DMS 273 (cell line): ENCODE measurements around the gene TRIM17.
"Not testable (repeated sequence)": the region's sequence is repeated elsewhere in the genome, so short reads cannot be mapped to it uniquely, and the experiment has no call there.

ENCODE experiments used
- DNase-seq: peaks from one replicate; lab custom pipeline; 2025; ENCODE audit not compliant: unreplicated experiment; lab: John Stamatoyannopoulos, UW

The TRIM17 gene

DNA sequence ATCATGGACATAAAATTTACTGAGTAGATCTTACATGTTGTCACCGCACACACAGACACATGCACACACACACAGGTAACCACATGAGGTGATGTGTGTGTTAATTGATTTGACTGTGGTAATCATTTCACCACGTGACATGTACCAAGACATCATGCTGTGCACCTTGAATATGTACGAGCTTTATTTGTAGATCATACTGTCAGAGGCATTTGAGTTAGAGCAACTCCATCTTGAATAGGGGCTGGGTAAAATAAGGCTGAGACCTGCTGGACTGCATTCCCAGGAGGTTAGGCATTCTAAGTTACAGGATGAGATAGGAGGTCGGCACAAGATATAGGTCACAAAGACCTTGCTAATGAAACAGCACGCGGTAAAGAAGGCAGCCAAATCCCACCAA lies 31.7 kb upstream of the TRIM17 start:
- DNase-seq: no peak

DNA sequence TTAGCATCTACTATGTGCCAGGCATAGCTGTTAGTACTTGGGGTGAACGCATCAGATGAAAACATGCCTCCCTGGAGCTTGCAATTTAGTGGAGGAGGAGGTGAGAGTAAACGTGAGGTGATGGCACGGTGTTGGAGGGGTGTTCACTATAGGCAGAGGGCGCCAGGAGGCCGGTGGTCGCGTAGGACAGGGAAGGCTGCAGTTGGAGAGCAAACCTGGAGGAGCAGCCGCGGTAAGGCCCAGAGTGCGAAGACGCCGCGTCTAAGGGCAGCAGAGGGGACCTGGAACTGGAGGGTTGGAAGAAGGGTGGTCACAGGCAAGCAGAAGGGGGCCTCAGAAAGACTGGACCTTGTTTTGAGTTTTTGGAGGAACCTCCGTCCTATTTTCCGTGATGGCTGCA lies 30.2 kb upstream of the TRIM17 start:
- no peak for DNase-seq

DNA sequence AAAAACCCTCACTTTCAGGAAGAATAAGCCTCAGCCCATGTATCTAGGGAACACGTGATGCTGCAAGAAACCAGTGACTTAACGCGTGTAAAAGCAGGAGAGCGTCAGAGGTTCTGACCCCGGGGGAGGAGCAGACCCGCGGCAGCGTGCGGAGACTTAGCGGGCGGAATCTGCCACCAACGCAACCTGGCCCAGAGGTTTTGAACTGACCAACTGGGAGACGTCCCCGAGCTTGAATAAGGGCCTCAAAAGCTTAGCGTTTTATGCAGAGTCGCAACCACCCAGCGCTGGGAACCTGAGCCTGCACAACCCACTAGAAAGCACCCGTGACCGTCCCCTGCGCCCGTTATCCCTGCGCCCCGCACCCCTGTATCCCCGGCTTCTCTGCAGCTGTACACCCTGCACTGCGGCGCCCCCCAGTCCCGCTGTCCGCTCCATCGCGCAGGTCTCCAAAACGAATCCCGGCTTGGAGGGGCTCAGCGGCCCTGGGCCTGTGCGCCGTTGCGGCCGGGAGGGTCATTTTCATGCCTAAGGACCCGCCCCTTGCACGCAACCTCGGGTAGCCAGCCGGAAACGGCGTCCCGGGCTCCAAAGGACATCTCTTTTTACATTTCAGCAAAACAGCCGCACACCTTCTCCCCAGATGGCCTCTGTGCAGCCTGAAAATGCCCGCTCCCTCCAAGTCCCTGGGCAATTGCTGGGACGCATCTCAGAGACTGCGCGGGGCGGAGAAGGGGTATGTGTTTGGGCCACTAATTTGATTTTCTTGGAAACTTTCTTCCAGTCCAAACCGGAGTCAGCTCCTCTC lies 29.4 kb upstream of the TRIM17 start:
- DNase-seq: peak; percentile 52

DNA sequence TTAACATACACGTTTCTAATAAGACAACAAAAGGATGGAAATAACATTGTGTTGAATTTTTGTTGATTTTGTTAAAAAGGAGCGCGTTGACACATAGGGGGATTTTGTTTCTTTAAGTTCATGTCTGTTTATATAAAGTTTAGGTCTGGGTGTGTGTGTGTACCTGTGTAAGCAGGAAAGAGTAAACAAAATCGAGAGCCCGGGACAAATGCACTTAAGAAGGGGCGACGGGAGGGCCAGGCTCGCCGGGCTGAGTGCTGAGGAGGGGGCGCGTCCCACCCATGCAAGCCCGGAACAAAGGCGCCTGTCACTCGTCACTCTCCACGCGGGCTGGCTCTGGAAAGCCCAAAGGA lies 28.8 kb upstream of the TRIM17 start:
- DNase-seq: no peak

DNA sequence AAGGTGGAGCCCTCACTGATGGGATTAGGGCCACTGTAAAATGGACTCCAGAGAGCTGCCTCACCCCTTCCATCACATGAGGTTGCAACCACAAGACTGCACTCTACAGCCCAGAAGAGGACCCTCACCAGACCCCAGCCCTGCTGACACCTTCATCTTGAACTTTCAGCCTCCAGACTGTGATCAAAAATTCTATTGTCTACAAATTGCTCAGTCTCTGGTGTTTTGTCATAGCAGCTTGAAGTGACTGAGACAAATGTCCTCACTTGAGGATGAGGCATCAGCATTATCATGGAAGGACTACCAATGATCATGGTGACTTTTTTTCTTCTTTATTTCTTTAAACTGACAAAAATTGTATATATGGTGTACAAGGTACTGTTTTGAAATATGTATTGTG lies 26.7 kb upstream of the TRIM17 start:
- DNase-seq: no peak

DNA sequence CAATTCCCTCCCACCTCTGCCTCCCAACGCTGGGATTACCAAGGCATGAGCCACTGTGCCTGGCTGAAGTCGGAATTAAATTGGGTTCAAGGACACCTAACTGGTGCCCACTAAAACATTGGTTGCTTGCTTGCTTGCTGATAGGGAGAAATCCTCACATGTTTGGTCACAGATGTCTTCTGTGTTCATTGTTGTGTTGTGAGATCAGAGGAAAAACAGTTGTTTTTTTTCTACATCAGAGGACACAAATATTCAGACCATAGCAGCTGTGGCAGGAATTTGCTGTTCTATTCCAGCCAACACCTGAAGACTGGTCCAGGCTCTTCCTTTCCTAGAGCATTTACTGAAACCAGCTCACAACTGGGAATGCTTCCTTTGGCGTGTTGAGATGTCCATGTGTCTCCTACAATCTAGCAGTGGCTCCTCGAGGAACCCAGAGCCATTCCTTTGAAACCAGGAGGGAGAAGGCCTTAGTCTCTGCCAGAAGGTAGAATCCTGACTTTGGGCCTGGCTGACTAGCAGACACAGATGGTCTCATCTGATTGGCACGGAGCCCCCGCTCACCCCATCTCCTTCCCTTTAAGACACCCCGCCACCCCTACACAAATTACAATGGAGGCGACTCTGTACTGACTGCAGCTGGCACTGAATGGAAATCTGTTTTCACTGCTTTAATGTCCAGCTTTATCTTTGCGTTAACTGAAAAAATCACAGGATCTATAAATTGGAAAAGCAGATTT lies 24.3 kb upstream of the TRIM17 start:
- DNase-seq: no peak

DNA sequence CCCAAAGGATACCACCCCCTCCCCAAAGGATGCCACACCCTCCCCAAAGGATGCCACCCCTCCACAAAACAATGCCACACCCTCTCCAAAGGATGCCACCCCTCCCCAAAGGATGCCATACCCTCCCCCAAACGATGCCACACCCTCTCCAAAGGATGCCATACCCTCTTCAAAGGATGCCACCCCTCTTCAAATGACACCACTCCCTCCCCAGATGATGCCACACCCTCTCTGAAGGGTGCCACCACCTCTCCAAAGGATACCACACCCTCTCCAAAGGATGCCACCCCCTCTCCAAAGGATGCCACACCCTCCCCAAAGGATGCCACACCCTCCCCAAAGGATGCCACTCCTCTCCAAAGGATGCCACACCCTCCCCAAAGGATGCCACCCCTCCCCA lies 21.6 kb upstream of the TRIM17 start:
- no peak for DNase-seq

DNA sequence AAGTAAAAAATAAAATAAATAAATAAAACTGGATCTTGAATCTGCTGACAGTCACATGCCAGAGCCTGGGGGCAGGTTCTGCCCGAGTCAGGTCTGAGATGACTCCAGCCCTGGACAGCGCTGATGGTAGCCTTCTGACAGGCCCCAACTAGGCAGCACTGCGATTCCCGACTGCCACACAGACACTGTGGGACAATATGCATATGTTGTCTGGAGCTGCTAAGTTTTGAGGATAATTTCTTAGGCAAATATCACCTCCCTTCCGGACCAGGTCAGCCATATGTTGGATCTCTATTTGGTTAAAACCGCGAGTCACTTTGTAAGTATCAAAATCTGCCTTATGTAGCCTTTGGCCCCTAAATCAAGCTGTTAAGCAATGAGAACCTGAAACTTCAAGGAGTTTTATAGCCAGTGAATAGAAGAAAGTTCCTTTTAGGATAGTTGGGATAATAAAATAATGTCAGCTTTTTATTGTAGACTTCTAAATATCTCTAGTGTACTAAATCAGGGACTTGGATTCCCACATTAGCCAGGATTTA lies 20.8 kb upstream of the TRIM17 start:
- no peak for DNase-seq

DNA sequence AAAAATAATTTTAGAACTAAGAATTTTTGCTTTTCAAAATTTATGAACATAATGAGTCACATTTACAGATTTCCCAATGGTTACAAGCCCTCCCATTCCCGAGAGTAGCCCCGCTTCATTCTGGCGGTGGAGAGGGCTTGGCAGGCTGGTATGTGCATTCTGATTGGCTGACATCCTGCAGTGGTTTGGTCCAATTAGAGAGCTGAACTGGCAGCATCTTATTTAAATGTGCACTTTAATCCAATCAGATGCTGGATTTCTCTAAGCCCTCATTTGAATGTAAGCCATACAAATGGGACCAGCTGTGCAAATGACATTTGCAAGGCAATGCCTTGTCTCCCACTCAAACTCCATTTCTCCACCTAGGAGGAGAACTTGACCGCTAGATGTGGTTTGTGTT lies 18.0 kb upstream of the TRIM17 start:
- no peak for DNase-seq

DNA sequence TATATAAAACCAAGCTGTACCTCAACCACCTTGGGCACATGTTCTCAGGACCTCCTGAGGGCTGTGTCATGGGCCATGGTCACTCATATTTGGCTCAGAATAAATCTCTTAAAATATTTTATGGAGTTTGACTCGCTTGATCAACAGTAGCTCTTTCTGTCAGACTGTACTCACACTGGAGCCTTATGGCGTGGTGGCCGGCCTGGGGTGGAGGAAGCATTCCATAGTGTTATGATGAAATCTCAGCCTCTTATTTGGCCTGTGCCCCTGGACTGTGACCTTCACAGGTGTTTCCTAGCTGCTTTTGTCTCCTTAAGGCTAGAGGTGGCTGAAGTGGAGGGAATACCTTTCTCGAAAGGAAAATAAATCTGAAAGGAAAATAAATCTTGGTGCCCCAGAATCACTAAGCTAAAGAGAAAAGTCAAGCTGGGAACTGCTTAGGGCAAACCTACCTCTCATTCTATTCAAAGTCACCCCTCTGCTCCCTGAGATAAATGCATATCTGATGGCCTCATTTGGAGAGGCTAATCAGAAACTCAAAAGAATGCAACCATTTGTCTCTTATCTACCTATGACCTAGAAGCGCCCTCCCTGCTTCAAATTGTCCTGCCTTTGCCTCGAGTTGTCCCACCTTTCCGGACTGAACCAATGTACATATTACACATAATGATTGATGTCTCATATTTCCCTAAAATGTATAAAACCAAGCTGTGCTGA lies 16.8 kb upstream of the TRIM17 start:
- not testable (repeated sequence) for DNase-seq

DNA sequence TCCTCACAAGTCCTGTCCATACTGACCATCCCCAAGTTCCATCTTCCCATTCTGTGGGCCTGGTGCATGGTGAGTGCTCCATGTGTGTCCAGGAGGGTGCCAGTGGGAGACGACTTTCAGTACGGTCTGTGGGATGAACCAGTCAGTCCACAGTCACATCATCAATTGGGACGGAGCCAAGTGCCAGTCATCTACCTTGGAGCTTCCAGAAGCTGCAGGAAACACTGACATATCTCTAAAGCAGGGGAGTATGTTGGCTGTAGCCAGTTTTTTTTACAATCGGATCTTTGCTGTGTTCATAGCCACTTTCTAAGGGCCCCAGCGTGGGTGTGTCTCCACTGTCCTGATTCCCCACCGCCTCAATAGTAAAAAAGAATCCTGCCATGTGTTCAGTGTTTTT lies 13.6 kb upstream of the TRIM17 start:
- DNase-seq: no peak

DNA sequence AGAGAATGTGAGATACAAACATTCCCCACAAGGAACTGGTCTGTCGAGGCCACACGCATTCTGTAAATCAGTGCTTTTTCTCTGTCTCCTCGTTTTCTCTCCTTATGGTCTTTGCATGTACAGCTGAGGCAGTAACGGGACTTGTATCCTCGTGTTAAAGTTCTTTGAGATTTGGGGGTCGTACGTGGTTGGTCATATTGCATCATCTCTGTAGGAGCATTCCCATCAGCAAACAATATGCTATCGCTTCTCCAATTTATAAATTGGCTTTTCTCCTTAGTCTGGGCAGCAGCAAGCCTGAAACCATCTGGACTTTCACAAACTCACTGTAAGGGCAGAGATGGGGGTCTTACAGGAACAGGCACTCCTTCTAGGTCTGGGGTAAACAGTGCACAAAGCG lies 13.0 kb upstream of the TRIM17 start:
- no peak for DNase-seq

DNA sequence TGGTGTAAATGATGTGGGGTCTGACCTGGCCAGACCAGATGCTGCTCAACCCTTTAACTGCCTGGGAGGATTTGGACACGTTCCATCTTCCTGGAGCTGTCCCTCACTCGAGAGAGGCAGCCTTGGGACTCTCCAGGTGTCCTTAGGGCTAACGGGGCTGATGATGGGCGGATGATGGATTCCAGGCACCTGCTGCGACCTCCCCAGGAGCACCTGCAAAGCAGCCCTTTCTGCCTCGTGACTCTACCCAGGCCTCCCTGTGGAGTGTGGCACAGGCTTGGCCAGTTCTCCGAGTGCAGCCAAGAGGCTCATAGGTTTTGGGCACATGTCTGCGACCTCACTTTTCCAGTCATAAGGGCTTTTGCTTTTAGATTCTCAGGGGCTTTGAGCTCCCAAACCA lies 12.3 kb upstream of the TRIM17 start:
- no peak for DNase-seq

DNA sequence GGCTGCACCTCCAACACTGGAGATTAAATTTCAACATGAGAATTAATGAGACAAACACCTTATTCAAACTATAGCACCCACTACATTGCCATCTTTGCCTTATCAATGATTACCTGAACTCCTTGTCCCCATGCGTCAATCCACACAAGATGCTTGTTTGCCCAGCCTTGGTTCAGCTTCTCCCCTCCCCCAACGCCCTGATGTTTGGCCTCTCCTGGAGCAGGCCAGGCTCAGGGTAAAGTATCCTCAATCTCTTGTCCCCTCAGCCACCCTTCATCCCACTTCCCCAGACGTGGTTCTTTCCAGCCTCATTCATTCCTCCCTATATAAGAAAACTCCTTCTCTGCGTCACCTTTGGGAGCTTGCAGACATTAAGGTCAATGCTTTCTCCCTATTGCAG lies 11.8 kb upstream of the TRIM17 start:
- DNase-seq: no peak

DNA sequence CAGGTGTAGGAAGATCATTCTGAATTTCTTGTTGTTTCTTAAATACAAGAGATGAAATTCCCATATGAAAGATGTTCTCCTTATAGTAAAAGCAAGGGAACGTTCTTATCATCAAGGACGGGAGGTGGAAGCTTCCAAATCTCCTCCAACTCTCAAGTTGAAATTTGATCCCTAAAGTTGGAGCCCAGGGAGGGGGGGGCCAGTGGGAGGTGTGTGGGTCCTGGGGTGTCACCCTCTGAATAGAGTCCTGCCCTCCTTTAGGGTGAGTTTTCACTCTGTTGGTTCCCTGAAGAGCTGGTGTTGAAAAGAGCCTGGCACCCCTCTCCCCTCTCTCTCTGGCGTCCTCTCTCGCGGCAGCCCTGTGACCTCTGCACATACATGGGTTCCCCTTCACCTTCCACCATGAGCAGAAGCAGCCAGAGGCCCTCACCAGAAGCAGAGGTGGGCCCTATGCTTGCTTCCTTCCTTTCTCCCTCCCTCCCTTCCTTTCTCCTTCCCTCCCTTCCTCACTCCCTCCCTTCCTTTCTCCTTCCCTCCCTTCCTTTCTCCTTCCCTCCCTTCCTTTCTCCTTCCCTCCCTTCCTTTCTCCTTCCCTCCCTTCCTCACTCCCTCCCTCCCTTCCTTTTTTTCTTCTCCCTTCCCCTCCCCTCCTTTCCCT lies 10.0 kb upstream of the TRIM17 start:
- no peak for DNase-seq

DNA sequence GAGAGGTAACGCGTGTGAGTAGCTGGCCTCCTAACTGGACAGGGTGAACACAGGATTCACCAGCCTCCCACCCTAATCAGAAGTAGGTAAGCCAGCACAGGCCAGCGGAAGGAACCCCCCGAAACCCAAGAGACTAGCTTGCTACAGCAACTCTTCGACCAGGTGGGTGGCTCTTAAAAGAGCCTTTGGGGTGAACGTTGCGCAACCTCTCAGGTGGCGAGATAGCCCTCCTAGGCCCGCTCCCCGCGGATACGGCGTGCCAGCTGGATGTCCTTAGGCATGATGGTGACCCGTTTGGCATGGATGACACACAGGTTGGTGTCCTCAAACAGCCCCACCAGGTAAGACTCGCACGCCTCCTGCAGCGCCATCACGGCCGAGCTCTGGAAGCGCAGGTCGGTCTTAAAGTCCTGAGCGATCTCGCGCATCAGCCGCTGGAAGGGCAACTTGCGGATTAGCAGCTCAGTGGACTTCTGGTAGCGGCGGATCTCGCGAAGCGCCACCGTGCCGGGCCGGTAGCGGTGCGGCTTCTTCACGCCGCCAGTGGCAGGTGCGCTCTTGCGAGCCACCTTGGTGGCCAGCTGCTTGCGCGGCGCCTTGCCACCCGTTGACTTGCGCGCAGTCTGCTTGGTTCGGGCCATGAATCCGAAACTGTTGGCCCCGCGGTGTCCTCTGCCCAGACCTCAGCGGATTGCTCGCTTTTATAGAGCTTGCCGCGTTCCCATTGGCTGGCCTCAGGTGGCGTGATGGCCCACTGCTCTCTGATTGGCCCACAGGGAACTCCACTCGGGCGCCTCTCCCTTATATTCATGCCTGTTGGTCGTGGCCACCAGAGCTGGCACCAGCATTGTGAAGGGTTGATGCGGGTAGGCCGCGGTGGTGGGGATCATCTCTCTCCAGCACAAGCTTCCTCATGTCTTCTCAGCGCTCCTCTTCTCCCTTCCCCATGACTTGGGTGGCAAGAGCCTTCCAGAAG lies 8.3 kb upstream of the TRIM17 start:
- DNase-seq: no peak

DNA sequence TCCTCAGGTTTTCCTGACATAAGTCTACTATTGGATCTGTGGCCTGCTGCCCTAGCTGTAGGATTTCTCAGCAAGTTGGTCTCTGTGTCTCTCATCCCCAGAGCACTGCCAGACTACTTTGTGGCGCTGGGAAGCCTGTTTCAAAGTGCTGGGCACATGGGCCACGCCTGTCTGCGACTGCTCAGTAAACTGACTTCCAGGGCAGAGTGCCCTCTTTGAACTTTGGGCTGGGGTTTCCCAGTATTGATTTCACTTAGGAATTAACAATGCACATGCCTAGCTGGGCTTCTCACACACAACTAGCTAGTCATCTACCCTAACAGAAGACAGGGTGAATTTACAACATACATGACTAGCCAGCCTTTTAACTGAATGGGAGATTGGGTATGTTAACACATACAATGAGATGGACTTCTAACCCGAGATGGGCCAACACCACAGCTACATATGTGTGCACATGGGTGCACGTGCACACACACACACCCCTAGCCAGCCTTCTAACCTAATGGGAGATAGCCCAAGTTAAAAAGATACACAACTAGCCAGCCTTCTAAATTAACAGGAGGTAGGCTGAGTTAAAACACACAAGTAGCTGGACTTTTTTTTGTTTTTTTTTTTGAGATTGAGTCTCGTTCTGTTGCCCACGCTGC lies 6.9 kb upstream of the TRIM17 start:
- DNase-seq: no peak

DNA sequence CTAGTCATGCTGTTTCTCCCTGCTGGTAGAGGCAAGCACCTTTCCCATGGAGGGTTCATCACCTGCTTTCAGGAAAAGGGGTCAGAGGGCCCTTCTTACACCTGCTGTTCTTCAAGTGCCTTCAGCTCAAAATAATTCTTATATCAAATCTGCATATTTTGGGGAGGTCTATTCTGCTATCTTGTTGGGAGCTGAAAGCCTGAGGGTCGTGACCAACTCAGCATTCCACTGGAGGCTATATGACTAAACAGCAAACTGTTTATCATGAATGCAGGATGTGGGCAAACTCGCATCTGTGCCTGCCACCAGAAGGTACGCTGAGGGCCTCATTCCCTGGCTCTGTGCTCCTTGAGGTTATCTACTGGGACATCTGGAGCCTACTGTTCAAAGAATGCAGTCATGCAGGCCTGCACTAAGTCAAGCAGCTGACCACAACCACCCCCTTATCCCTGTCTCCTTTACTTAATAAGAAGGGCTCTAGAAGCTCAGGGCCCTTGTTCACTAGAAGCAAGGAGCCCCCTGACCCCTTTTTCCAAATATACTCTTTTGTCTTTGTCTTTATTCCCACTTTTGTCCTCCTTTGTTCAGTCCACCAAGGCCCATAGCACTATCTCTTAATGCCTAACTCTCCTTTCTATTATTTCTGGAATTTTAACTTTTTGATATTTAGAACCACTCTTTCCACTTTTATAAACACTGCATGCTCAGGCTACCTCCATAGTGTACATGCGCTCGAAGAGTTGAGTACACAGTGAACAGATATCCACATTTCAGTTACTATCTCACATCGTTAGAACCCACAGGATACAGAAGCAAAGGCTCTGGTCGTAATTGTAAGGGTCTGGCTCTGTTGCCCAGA lies 4.5 kb upstream of the TRIM17 start:
- DNase-seq: no peak
